Measurements from ENCODE around the gene MRPL33.
"Not testable (repeated sequence)": the region's sequence is repeated elsewhere in the genome, so short reads cannot be mapped to it uniquely, and the experiment has no call there.

The MRPL33 gene

DNA sequence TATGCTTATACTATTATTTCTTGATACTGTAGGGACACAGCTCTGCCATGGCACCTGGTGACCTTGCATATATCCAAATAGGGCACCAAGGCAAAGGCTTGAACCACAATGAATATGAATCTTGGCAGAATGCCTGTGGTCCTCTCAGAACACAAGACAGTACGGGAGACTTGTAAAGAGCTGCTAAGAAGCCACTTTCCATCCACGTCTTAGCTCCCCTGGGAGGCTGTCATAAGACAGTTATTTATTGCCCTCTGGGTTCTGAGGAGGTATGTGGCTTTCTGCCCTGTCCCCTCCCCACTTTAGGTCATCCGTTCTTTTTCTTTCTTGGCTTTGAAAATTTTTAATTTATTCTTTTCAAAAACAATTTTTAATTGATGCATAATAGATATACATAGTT, 29.8 kb upstream of the MRPL33 start:
- H3K4me3 ChIP-seq (ENCODE audit: low read depth, low read length), result no peak overlapping the region
- TF ChIP-seq, protein P1, sequence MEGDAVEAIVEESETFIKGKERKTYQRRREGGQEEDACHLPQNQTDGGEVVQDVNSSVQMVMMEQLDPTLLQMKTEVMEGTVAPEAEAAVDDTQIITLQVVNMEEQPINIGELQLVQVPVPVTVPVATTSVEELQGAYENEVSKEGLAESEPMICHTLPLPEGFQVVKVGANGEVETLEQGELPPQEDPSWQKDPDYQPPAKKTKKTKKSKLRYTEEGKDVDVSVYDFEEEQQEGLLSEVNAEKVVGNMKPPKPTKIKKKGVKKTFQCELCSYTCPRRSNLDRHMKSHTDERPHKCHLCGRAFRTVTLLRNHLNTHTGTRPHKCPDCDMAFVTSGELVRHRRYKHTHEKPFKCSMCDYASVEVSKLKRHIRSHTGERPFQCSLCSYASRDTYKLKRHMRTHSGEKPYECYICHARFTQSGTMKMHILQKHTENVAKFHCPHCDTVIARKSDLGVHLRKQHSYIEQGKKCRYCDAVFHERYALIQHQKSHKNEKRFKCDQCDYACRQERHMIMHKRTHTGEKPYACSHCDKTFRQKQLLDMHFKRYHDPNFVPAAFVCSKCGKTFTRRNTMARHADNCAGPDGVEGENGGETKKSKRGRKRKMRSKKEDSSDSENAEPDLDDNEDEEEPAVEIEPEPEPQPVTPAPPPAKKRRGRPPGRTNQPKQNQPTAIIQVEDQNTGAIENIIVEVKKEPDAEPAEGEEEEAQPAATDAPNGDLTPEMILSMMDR (IDR thresholded peaks at IDR 0.05; ENCODE audit: low read depth, low read length, missing control alignments), result no peak
- no peak for DNase-seq (ENCODE audit: low read depth)

DNA sequence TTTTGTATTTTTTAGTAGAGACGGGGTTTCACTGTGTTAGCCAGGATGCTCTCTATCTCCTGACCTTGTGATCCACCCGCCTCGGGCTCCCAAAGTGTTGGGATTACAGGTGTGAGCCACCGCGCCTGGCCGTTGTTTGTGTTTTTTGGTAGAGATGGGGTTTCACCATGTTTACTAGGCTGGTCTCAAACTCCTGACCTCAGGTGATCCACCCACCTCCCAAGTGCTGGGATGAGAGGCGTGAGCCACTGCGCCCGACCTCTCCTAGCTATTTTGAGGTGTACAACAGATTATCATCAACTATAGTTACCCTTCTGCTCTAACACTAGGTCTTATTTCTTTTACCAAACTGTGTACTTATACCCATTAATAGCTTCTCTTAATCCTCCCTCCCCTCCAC, 28.9 kb upstream of the MRPL33 start:
- no peak for DNase-seq (ENCODE audit: low read depth)
- TF ChIP-seq, protein P1 (IDR thresholded peaks at IDR 0.05; ENCODE audit: low read depth, low read length, missing control alignments), result no peak
- no peak overlapping the region for H3K4me3 ChIP-seq (ENCODE audit: low read depth, low read length)

DNA sequence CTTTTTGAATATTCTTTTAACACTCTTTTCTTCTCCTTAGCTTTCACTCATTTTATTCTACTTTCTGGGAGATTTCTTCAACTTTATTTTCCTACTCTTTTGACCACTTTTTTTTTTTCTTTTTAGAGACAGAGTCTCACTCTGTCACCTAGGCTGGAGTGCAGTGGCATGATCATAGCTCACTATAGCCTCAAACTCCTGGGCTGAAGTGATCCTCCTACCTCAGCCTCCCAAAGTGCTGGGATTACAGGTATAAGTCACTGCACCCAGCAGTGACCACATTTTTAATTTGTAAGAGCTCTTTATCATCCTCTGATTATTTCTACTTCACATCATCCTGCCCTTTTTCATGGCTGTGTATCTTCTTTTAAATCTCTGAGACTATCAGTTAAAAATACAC, 26.0 kb upstream of the MRPL33 start:
- H3K4me3 ChIP-seq (ENCODE audit: low read depth, low read length), result not testable (repeated sequence)

DNA sequence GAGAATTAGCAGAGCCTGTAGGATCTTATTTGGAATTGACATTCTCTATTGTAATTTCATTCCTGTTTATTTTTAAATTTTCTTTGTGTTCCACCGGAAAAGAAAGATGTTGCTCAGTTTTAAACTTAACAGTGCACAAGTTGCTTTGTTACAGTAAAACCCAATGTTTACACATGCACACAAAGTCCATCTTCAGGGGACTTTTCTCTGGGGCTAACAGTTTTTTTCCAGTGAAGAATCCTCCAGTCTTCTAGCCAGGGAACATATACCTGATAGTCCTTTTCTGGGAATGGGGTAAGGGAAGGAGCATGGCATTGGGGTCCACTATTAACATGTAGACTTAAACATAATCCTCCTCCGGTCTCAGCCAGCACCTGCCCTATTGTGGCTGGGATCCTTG, 25.2 kb upstream of the MRPL33 start:
- DNase-seq (ENCODE audit: low read depth), result no peak
- no peak overlapping the region for H3K4me3 ChIP-seq (ENCODE audit: low read depth, low read length)
- TF ChIP-seq, protein P1 (IDR thresholded peaks at IDR 0.05; ENCODE audit: low read depth, low read length, missing control alignments), result no peak

More for the DNA sequence above, 26.0 kb upstream of the MRPL33 start:
- not testable (repeated sequence) for DNase-seq (ENCODE audit: low read depth)

DNA sequence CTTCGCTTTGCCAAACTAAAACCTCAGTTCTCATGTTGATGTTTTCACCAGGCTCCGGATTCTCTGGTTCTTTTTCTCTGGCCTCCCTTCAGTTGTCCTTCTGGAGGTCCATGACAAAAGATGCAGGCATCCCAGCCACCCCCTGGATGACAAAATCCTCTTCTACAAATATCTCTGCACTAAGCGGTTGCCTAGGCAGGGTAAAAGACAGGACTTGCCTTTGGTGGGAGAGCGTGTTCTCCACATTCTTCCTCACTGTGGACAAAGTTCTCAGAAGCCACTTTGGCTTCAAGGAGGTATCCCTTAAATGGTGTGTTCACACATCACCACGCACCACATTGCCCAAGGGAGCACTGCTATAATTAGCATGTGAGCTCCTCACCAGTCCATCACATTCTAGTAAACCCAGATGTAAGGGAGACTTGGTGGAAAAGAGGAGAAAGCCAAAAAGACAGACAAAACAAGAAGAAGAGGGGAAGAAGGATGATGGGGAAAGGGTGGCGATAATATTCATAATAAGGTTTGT, 23.6 kb upstream of the MRPL33 start:
- H3K4me3 ChIP-seq (ENCODE audit: low read depth, low read length), result no peak overlapping the region
- TF ChIP-seq, protein P1 (IDR thresholded peaks at IDR 0.05; ENCODE audit: low read depth, low read length, missing control alignments), result no peak
- DNase-seq (ENCODE audit: low read depth), result no peak

DNA sequence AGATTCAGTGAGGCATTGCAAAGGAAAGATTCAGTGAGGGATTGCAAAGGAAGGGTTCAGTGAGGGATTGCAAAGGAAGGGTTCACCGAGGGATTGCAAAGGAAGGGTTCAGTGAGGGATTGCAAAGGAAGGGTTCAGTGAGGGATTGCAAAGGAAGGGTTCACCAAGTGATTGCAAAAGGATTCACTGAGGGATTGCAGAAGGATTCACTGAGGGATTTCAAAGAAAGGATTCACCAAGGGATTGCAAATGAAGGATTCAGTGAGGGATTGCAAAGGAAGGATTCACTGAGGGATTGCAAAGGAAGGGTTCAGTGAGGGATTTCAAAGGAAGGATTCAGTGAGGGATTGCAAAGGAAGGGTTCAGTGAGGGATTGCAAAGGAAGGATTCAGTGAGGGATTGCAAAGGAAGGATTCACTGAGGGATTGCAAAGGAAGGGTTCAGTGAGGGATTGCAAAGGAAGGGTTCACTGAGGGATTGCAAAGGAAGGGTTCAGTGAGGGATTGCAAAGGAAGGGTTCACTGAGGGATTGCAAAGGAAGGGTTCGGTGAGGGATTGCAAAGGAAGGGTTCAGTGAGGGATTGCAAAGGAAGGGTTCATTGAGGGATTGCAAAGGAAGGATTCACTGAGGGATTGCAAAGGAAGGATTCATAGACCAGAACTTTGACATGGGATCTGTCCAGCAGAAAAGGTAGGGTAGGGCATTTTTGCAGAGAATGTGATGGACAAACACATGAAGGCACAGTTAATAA, 22.5 kb upstream of the MRPL33 start:
- not testable (repeated sequence) for H3K4me3 ChIP-seq (ENCODE audit: low read depth, low read length)

DNA sequence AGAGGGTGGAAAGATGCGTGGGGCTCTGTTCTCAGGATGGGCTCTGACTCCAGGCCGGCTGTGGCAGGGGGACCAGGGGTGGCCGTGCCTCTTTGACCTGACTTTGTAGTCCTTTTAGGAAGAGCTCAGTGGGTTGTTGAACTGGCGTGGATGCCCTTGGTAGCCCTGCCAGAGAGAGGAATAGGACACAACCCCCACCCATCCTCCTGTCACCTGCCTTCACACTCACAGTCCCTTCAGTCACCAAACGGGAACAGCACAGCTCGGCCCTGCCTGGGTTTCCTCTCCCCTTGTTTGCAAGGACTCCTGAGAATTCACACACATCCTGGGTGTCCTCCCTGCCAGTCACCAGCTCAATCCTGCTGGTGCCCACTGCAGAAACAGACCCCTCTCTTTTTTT, 20.1 kb upstream of the MRPL33 start:
- TF ChIP-seq, protein P1 (IDR thresholded peaks at IDR 0.05; ENCODE audit: low read depth, low read length, missing control alignments), result no peak
- H3K4me3 ChIP-seq (ENCODE audit: low read depth, low read length), result no peak overlapping the region
- DNase-seq (ENCODE audit: low read depth), result no peak

More for the DNA sequence above, 22.5 kb upstream of the MRPL33 start:
- DNase-seq (ENCODE audit: low read depth), result not testable (repeated sequence)

DNA sequence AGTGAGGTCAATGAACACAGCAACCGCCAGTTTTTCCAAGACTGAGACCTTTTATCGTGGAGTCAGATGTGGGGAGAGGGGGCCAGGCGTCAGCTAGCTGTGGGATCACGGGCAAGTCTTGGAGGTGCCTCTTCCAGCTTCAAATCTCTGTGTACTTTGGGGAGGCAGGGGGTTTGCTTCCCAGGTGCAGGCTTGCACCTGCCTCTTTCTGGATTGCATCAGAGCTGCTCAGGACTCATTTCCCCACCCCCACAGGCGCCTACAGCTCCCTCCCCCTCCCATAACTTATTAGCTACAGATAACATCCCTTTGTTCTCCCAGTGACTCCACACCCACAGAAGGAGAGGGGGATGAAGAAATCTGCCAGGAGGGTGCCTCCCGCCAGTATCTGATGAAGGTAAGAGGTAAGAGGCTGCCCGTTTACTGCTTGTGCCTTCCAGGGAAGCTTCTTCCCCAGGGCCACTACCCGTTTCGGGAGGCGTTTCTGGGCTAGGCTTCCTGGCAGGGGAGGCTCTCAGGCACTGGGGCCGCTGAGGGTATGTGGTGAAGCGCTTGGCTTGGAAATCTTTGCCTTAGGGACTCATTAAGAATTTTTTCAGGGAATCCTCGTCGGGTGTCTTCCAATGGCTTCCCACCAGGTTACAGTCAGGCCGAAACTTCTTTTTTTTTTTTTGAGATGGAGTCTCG, 18.8 kb upstream of the MRPL33 start:
- no peak overlapping the region for H3K4me3 ChIP-seq (ENCODE audit: low read depth, low read length)
- no peak for DNase-seq (ENCODE audit: low read depth)

More for the DNA sequence above, 18.8 kb upstream of the MRPL33 start:
- TF ChIP-seq, protein P1 (IDR thresholded peaks at IDR 0.05; ENCODE audit: low read depth, low read length, missing control alignments), result no peak
